Kidney (tissue), 14 donors: ENCODE measurements around the gene CDH2. TPM values are rescaled to one million over a fixed set of nuclear protein-coding genes. Genes with fewer than 3 reads are reported as not detected.

ENCODE experiments used
- DNase-seq, 5 donors: peaks; one replicate each; pipeline ENCODE4 v3.0.0-alpha.2; 2013 to 2020
- FAIRE-seq: peaks from 2 replicates; lab custom pipeline; 2012; peaks lifted over from hg19 to GRCh38; lab: Jason Lieb, UNC
- H3K27ac ChIP-seq, 2 donors: one replicate each; pipeline ENCODE4 v1.7.0; 2013; ENCODE audit warnings: low read depth in 2 of 2, low read length in 2 of 2, inconsistent platforms in 1 of 2
- H3K27me3 ChIP-seq: one replicate; pipeline ENCODE4 v1.7.1; 2013; ENCODE audit warnings: low read length, inconsistent platforms; ENCODE audit not compliant: control insufficient read depth, insufficient read depth
- H3K36me3 ChIP-seq, 3 donors: one replicate each; pipeline versions ENCODE4 v1.7.0 to v1.7.1; 2013; ENCODE audit warnings: low read length in 3 of 3, control low read depth in 1 of 3, inconsistent platforms in 1 of 3; ENCODE audit not compliant: insufficient read depth in 3 of 3, control insufficient read depth in 2 of 3
- H3K4me1 ChIP-seq, 3 donors: one replicate each; pipeline versions ENCODE4 v1.7.0 to v1.7.1; 2013; ENCODE audit warnings: low read length in 3 of 3, inconsistent platforms in 1 of 3, low read depth in 1 of 3; ENCODE audit not compliant: control insufficient read depth in 2 of 3, insufficient read depth in 2 of 3
- H3K4me3 ChIP-seq, 3 donors: one replicate each; pipeline versions ENCODE4 v1.7.0 to v1.8.1; 2013; ENCODE audit warnings: low read length in 3 of 3, control low read depth in 1 of 3, inconsistent platforms in 1 of 3
- H3K9ac ChIP-seq, 3 donors: one replicate each; pipeline versions ENCODE4 v1.7.0 to v1.7.1; 2013; ENCODE audit warnings: low read length in 3 of 3, control low read depth in 1 of 3, inconsistent platforms in 1 of 3
- H3K9me3 ChIP-seq, 3 donors: one replicate each; pipeline versions ENCODE4 v1.7.0 to v1.7.1; 2013; ENCODE audit warnings: low read length in 3 of 3, control low read depth in 1 of 3, inconsistent platforms in 1 of 3; ENCODE audit not compliant: control insufficient read depth in 2 of 3, insufficient read depth in 1 of 3
- CTCF ChIP-seq: IDR thresholded peaks from 3 replicates; pipeline ENCODE4 v1.5.1; 2012; ENCODE audit warnings: mild to moderate bottlenecking, moderate library complexity, borderline replicate concordance; ENCODE audit not compliant: insufficient read depth; ENCODE audit errors: extremely low read depth
- intact Hi-C: fragments of 100-400 bp; cut with DNase I; formaldehyde crosslinking; loops from one replicate; pipeline ENCODE4 v1.11.1; 2022
- polyA plus RNA-seq: library from polyadenylated mRNA; stranded (reverse); fragments of 350-450 nt; fragmentation: Illumina TruSeq; extraction: RNeasy Lipid Tissue Mini Kit (QIAGEN cat#74804); gene quantifications from one replicate; pipeline ENCODE4 v1.2.3, GENCODE V29; 2014; ENCODE audit warnings: low read depth, low replicate concordance; ENCODE audit not compliant: insufficient read depth
- total RNA-seq: library from RNA; stranded (reverse); fragmentation: NEBNext Ultra II Directional; extraction: Animal tissue kit (Norgen Biotek cat#: 25700); gene quantifications from one replicate; pipeline ENCODE4 v1.2.1, GENCODE V29; 2021
- donor health status: control.
- donor health status: control.
- donor health status: control.
- donor health status: control.
- donor health status: control.
- donor health status: DM: yes; HTN: yes; CAD: no.
- donor health status: Normal renal cell carcinoma (clear cell type).

CDH2 gene
- total and polyA plus RNA-seq, 2 donors from 2014 or later = 6.3 to 29.6 TPM

- H3K27me3 ChIP-seq = no peaks in the 10 kb centered on the region
- intact Hi-C loops = no loop called here
- no peak overlapping the region for H3K4me3 ChIP-seq
- FAIRE-seq (no peak), DNase-seq (no peak)
- no peak overlapping the region for H3K9ac ChIP-seq
- H3K36me3 ChIP-seq = peaks cover 0 to 3% (median 0%) of the 10 kb centered on the region in 3 donors
- H3K27ac ChIP-seq = no peak overlapping the region
- no peaks in the 10 kb centered on the region for H3K9me3 ChIP-seq
- no peak for TF ChIP-seq CTCF
- H3K4me1 ChIP-seq = no peaks in the 10 kb centered on the region
Measured at GRCh38 chr18:27966881-27967280, 210.0 kb downstream of the CDH2 start.

- H3K27me3 ChIP-seq = no peaks in the 10 kb centered on the region
- no peaks in the 10 kb centered on the region for H3K4me1 ChIP-seq
- no peak for FAIRE-seq
Measured at GRCh38 chr18:27964811-27965210, 212.1 kb downstream of the CDH2 start.

GRCh38 chr18:27959101-27959500, 217.8 kb downstream of the CDH2 start:
- no peak for FAIRE-seq
- Histone ChIP-seq H3K27ac (no peak overlapping the region), H3K9ac (no peak overlapping the region), H3K4me3 (no peak overlapping the region), H3K36me3 (peaks cover 0 to 3% (median 0%) of the 10 kb centered on the region in 3 donors), H3K27me3 (no peaks in the 10 kb centered on the region), H3K4me1 (no peaks in the 10 kb centered on the region), H3K9me3 (no peaks in the 10 kb centered on the region)
- TF ChIP-seq CTCF = no peak
- DNase-seq = no peak
- intact Hi-C loops = no loop called here

More at GRCh38 chr18:27964811-27965210, 212.1 kb downstream of the CDH2 start:
- intact Hi-C loops = no loop called here
- H3K27ac ChIP-seq = no peak overlapping the region
- no peaks in the 10 kb centered on the region for H3K9me3 ChIP-seq
- no peak for TF ChIP-seq CTCF
- DNase-seq = peak in 2 of 5 donors; percentile 29 to 37
- peaks cover 0 to 3% (median 0%) of the 10 kb centered on the region in 3 donors for H3K36me3 ChIP-seq
- no peak overlapping the region for H3K9ac ChIP-seq
- H3K4me3 ChIP-seq = no peak overlapping the region

GRCh38 chr18:27956001-27956640, 220.8 kb downstream of the CDH2 start:
- Histone ChIP-seq H3K4me1 (no peaks in the 10 kb centered on the region), H3K4me3 (no peak overlapping the region), H3K9ac (no peak overlapping the region), H3K36me3 (no peaks in the 10 kb centered on the region), H3K9me3 (no peaks in the 10 kb centered on the region), H3K27ac (no peak overlapping the region), H3K27me3 (no peaks in the 10 kb centered on the region)
- FAIRE-seq = no peak
- intact Hi-C loops = no loop called here
- DNase-seq = no peak
- no peak for TF ChIP-seq CTCF
